GM11168 (cell line): ENCODE data around the gene ENPP4.

Source experiments
- in situ Hi-C: fragments of 300-500 bp; cut with MboI; formaldehyde crosslinking; loops from one replicate; pipeline ENCODE4 v1.12.0; 2022; ENCODE audit warnings: low sequenced_read_pairs; ENCODE audit not compliant: unreplicated experiment

Gene ENPP4

DNA sequence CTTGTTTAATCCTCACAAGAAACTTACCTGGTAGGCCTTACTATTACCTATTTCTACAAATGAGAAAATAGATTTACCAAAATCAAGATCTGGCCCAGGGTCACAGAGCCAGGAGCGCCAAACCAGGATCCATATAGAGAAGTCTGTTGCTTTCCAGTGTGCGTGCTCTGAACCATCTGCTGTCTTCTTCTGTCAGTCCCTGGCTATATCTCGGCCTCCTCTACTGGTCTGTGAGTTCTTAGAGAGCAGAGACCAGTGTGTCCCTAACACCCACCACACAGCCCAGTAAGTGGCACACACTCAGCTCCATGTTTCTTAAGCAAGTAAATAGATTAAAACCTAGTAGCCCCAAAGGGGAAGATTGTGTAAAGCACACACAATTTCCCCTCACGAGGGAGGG is 59.9 kb downstream of the ENPP4 start:
- in situ Hi-C loops, result loop anchor here (10.0 to 25.0 kb wide), 2 partner anchors 55 to 1877 kb away; partner anchors contain the start of gene AARS2

DNA sequence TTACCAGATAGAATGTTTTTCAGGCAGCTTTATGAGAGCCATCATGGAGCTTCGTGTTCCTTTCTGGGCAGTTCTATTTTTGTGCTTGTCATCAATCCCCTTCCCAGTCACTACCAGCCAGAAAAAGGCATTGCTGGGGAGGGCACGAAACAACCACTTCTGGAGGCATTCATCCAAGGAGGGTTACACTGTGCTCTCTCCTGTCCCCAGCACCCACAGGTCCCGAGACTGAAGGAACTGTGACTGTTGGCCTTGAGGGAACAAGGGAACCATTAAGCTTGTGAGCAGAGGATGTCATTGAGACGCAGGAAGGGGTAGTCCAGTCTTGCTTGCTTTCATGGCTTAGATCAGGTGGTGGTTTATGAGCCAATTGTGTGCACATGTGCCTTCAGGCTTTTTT is 61.1 kb downstream of the ENPP4 start:
- in situ Hi-C loops, result loop anchor here (25.0 kb wide), 1 partner anchor 1879 kb away; the partner anchor contains the start of gene AARS2

DNA sequence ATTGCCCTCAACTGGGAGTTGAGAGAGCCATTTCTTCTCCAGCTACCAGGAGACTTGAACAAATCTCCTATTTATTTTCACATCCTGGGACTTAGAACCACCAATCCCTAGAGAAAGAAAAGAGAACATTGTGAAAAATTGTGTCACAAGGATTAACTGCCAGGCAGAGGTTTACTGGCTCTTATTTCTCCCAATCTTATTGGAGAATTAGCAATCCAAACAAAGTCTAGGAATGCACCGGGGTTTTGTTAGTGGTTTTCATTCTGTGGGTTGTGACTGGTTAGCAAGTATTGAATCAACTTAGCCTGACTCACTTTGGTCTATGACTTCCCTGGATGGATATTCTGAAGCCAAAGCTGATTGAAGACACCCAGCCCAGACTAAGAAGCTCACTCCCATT is 62.2 kb downstream of the ENPP4 start:
- in situ Hi-C loops, result loop anchor here (25.0 kb wide), 1 partner anchor 1880 kb away; the partner anchor contains the start of gene AARS2
